DMS114 treated with DMSO at 0.1 percent for 48 hours (cell line): ENCODE measurements around the gene MCM3.
A peak's percentile ranks its signal among the peaks of the same experiment; 100 is the strongest.

Source experiments
- DNase-seq: peaks from one replicate; lab custom pipeline; 2025; ENCODE audit not compliant: unreplicated experiment; lab: John Stamatoyannopoulos, UW

MCM3 gene

GRCh38 chr6:52253494-52253893, 31.0 kb downstream of the MCM3 start:
- DNase-seq = no peak

GRCh38 chr6:52251113-52251512, 33.4 kb downstream of the MCM3 start:
- no peak for DNase-seq

GRCh38 chr6:52249078-52249477, 35.5 kb downstream of the MCM3 start:
- no peak for DNase-seq

GRCh38 chr6:52245425-52245824, 39.1 kb downstream of the MCM3 start:
- DNase-seq = no peak

- no peak for DNase-seq
Measured at GRCh38 chr6:52244400-52244799, 40.1 kb downstream of the MCM3 start, which contains the start of gene IL17F. Gene IL17F (minus strand): TSS chr6:52244500. CDS start chr6:52244429, 71 bp downstream.

- no peak for DNase-seq
Measured at GRCh38 chr6:52243282-52243893, 41.2 kb downstream of the MCM3 start.

- DNase-seq = no peak
Measured at GRCh38 chr6:52241819-52242218, 42.7 kb downstream of the MCM3 start.

GRCh38 chr6:52233975-52234823, 50.3 kb downstream of the MCM3 start:
- peak; percentile 61 for DNase-seq

- no peak for DNase-seq
Measured at GRCh38 chr6:52233005-52233404, 51.5 kb downstream of the MCM3 start.

- DNase-seq = no peak
Measured at GRCh38 chr6:52231406-52232127, 53.0 kb downstream of the MCM3 start.

GRCh38 chr6:52230685-52231084, 53.9 kb downstream of the MCM3 start:
- DNase-seq = no peak

GRCh38 chr6:52227495-52227894, 57.0 kb downstream of the MCM3 start:
- no peak for DNase-seq

GRCh38 chr6:52221302-52221701, 63.2 kb downstream of the MCM3 start:
- DNase-seq = no peak

GRCh38 chr6:52217761-52218160, 66.8 kb downstream of the MCM3 start:
- DNase-seq = no peak

- no peak for DNase-seq
Measured at GRCh38 chr6:52216932-52217575, 67.5 kb downstream of the MCM3 start.

GRCh38 chr6:52215787-52216186, 68.8 kb downstream of the MCM3 start:
- DNase-seq = no peak
